Measurements from ENCODE around the gene PAX8. TPM values are rescaled to one million over a fixed set of nuclear protein-coding genes. Genes with fewer than 3 reads are reported as not detected.
"Not testable (repeated sequence)": the region's sequence is repeated elsewhere in the genome, so short reads cannot be mapped to it uniquely, and the experiment has no call there.

PAX8 gene
- total RNA-seq, 1 donor from 2014 or later = 0.68 TPM

DNA sequence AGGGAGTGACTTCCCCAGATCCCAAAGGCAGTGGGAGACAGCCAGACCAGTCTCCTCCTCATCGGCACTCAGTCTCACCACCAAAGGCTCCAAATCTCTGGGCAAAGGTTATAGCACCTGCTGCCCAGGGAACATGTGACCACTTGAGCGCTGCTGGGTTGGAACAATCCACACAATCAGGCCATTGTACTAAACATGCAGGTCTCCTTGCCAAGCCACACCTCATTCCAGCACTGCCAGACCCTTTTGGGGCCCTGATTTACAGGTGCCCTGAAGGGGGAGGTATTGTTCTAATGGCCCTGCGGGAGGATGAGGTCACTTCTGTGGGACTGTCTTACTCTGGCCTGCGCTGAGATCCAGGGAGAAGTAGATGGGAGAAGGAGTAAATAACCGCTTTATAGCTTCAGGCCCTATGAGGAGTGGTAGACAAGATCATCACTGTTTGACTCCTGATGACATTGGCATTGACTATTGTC is 10.0 kb upstream of the PAX8 start:
- DNase-seq = not testable (repeated sequence)

DNA sequence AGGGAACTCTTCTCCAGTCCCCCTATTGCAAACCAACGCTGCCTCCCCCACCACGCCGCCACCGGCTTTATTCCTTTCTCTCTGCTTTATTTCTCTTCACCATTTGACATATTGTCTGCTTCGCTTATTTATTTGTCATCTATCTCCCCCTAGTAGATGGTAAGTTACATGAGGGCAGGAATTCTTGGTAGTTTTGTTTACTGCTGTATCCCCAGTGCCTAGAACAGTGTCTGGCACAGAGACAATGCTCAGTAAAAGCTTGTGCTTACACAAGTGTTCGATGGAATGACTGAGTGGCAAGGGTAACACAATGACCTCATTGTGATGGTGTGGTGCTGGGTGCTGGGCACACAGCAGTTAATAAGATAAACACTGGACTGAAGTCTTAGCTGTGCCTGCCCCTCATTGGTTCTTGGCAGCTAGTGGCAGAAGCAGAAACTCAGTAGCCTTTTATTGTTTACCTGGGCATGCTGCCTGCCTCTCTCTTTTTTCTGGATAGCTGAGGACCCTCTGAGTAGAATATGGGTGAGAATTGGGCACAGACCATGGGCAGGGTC is 9.5 kb upstream of the PAX8 start:
- not testable (repeated sequence) for DNase-seq

- DNase-seq = no peak
These were observed 7.1 kb upstream of the PAX8 start for GRCh38 chr2:113285816-113286215.

- not testable (repeated sequence) for DNase-seq
These were observed 6.3 kb upstream of the PAX8 start for GRCh38 chr2:113284999-113285398.

DNA sequence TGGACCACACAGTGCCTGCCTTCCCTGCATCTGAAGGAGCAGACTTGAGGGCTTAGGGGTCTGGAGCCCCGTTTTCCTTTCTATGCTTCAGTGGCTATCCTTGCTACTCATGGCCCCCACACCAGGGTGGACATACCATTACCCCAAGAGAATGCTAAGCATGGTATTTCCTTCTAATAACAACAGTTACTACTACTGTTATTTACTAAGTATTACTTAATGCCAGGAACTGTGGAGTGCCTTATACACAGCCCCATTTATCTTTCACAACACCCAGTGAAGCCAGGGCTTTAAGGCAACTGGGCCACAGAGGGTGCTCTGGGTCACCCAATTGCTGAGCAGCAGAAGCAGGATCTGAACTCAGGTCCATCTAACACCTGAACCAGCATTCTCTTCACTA is 5.8 kb upstream of the PAX8 start:
- no peak for DNase-seq

- DNase-seq = peak; percentile 60
These were observed 5.1 kb upstream of the PAX8 start for GRCh38 chr2:113283704-113284284.

DNA sequence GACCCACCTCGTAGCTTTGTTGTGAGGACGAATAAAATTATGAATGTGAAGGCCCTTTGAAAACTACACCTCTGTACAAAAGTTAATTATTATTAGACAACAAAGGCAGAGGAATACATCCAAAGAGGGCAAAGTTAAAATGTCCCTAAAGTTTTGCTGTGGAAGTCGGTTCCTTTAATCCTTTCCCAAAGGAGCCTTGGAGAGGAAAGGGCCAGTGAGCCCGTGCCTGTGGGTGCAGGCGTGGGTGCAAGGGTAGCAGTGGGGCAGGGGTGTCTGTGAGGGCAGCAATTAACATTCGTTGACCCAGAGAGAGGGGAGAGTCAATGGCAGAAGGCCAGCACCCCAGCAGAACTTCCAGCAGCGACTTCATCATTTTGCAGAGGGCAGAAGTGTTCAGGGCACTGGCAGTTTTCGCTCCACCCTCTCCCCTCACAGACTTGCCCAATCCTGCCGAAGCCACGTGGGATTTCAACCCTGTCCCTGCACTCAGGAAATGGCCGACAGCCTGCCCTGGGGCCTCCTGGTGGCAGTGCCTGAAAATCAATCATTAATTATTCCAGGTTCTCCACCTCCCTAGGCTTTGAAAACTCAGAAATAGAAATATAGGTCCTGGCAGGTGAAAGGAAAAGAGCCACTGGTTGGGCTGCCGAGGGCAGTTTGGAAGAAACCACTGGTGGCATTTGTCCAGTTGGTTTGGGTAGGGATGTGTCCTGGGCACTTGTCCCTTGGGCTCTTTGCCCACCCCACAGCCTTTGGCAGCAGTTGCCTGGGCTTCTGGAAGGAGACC is 4.2 kb upstream of the PAX8 start:
- no peak for DNase-seq

DNA sequence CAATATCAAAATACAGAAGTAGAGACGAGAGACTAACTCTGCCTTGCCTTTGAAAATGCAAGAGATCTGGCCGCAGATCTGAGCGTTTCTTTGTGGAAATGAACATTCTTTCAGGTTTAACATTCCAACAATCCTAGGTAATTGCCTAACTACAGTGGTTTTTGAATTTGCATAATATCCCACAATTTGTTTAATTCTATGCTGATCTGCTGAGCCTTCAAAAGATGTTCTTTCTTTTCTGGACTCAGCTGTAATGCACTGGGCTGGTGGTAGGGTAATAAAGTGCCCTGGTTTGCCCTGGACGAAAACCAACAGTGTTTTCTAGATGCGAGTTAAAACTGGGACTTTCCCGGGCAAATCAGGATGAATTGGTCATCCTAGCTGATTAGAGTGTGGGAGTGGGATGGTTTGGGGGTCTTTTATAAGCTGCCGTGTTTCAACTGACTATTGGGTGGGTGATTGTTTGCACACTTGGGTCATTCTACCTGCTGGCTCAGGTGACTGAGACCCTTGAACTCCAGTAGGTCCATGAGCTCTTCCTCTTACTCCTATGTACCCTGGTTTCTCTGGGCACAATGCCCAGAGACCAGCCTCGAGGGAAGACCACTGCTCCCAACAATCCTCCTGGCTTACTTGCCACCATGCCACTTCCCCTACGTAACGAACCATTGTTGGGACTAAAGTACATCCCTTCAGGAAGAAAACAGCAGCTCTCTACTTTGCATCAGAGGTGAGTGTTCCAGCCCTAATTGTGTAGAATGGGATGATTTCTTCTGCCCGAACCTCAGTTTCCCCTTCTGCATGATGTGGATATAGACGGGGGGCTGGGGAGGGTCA is 3.4 kb upstream of the PAX8 start:
- DNase-seq = no peak

- no peak for DNase-seq
These were observed 514 bp downstream of the PAX8 start for GRCh38 chr2:113278073-113278741.

- DNase-seq = no peak
These were observed 1.1 kb downstream of the PAX8 start for GRCh38 chr2:113277474-113278072.

DNA sequence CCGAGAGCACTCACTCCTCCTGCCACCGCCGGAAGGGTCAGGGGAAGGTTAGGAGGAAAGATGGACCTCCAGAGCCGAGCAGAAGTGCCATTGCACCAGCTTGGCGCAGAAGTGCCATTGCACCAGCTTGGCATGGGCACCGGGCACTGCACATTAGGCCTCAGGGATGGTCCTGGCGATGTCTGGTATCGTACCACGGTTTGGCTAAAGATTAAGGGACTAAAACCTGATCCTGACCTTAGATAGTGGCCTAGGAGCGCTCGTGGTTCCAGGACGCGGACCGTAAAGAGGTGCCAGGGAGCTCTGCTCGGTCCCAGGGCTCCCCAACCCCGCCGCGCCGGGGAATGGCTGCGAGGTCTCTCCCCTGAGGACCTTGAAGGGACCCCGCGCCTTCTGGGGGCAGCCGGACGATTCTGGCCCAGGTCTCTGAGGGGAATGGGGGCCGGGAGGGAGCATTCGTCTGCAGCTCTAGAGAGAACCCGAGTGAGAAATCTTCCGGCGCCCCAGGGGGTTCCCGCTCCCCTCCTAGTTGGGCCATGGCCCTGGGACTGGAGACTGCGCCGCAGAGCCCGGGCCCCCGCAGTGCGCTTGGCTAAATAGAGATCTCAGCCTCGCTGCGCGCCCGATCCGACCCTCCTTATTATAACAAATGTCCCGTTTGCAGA is 1.8 kb downstream of the PAX8 start:
- no peak for DNase-seq

DNA sequence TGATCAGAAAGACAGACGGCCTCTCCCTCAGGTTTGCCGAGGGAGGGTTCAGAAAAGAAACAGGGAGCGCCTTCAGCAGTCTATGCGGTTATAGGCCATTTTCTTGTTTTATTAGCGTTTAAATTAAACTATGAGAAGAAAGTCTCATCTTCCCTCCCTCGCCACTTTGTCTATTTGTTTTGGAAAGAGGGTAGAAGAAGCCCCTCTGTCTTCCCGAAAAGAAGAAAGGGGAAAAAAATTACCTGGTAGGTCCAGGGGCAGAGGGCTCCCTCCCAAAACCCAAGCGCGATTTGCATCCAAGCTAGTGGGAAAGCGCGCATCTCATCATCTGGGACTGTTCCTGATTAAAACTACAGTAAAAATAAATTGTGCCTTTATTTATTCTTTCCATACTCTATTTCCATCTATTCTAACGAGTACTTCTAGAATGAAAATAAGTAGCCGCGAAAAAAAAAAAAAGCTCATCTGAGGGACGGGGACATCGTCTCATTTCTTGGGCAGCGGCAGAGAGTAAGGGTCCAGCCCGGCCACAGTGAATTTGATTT is 2.4 kb downstream of the PAX8 start:
- DNase-seq = no peak

- DNase-seq = no peak
These were observed 3.0 kb downstream of the PAX8 start for GRCh38 chr2:113275556-113276215.

DNA sequence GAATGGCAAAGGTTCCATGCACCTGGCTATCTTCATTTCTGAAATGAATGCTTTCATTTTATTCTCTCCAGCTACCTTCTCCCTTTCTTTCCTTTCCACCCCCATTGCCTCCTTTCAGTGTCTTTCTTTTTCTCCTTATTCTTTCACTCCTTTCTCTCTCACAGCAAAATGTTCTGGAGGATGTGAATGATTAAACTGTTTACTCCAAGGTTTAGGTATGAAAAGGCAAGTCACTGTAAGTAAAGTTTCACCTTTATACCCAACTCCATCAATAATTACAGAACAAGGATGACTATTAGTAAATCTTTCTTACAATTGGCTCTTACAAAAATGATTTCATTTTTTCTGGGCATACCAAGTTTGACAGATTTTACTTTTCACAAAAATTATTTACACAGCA is 4.3 kb downstream of the PAX8 start:
- no peak for DNase-seq

DNA sequence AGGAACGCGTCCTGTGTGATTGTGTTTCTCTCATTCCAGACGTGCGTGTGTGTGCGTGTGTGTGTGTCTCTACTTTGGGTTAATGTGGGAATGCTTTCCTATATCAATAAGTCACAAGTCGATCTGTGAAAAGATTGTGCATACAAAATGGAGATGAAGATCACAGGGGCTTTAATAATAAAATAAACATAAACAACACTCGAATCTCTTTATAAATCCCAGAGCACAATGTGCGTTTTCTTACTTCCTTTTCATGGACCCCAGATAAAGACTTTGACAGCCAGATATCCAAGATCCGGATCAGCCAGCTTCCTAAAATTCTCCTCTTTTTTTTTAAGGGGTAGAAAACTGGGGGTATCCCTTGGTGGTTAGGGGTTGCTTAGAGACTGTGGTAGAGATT is 4.7 kb downstream of the PAX8 start:
- no peak for DNase-seq

DNA sequence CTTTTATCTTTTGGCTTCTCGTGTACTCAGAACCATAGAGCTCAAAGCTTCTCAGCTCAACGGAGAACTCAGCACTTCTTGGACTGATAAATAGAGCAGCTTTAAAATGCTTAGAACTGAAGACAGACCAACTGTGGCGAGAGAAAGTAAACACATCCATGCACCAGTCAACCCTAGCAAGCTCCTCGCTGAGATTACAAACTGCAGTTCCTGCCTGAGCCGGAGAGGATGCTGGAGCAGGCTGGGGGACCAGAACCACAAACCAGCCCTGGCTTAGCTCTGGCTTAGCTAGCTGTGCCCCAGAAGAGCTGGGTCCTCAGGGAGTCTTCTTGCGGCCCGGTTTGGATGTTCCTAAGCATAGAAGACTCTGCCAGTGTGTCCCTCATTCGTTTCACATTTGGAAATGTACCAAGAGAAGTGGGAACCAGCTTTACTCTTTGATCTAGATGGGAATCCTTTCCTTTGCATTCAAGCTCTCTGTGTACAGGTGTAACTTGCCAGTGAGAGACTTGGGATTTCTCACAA is 5.6 kb downstream of the PAX8 start:
- no peak for DNase-seq

GRCh38 chr2:113272477-113272876 is 6.2 kb downstream of the PAX8 start:
- DNase-seq = no peak

DNA sequence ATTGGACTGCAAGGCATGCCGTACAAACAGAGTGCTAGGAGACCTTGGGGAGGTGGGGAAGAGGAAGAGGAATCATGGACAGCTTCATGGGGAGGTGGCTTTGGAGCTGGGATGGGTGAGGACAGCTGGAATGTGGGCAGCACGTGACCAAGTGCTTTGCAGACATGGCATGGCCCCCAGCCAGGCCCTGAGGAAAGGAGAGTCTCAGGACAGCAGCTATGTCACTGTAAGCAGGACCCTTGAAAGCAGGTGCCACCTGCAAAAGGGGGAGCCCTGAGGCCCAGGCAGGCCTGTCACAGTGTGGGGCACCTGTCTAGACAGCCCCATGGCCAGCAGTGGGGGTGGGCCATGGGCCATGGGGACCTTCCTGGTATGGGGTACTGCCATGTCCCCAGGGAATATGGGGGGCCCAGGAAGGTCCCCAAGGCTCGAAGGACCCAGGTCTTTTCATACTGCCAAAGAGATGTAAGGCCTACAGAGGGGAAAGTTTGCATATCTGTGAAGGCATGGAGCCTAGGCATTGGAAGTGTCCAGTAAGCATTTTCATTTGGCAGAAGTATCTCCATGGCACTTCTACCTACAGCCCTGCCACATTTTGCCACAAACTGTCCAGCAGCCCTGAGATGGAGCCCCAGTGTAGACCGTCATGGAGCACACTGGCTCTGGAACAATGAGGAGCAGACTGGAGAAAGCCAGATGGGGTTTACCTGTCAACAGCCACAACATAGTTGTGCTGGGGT is 9.9 kb downstream of the PAX8 start:
- DNase-seq = no peak

GRCh38 chr2:113266431-113266830 is 12.3 kb downstream of the PAX8 start:
- DNase-seq = no peak

Data from dermis blood vessel endothelial cell (primary cell).